Sciatic nerve (tissue), 2 donors: ENCODE results near the gene SNAP91. TPM values are rescaled to one million over a fixed set of nuclear protein-coding genes. Genes with fewer than 3 reads are reported as not detected.
"Not testable (repeated sequence)": the region's sequence is repeated elsewhere in the genome, so short reads cannot be mapped to it uniquely, and the experiment has no call there.

Experiments
- ATAC-seq: fragments of 200-7000 bp; cut with Tn5 transposase; one replicate; pipeline ENCODE4 v1.9.1; 2020; ENCODE audit warnings: mild to moderate bottlenecking, moderate library complexity
- DNase-seq: peaks from one replicate; pipeline ENCODE4 v3.0.0-alpha.2; 2020; ENCODE audit warnings: low spot score
- intact Hi-C: fragments of 100-400 bp; cut with DNase I; formaldehyde crosslinking; loops from one replicate; pipeline ENCODE4 v1.14.2; 2022
- total RNA-seq: library from RNA; stranded (reverse); fragmentation: NEBNext Ultra II Directional; extraction: Animal tissue kit (Norgen Biotek cat#: 25700); gene quantifications from one replicate; pipeline ENCODE4 v1.2.1, GENCODE V29; 2021
- donor health status: DM: no; HTN: no; CAD: no.
- donor health status: DM: no; HTN: no; CAD: no.

The SNAP91 gene
- total RNA-seq, 1 donor from 2014 or later: 2.7 TPM

DNA sequence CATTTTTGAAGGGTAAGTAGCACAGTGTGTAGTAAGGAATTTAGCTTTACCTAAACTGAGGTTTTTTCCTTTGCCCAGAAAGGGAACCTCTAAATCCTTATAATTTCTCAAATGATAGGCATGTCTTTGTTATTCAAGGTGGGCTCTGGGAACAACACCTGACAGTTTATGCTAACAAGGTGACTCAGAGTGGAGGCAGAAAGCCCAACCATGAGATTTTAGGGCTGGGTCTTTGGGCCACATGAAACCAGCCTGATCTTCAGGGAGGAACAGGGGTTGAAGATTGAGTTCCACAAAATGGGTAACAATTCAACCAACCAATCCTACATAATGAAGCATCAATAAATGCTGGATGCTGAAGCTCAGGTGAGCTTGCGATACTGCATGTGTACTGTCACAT lies 149.9 kb downstream of the SNAP91 start:
- no peak for ATAC-seq
- no peak for DNase-seq
- intact Hi-C loops: no loop called here

DNA sequence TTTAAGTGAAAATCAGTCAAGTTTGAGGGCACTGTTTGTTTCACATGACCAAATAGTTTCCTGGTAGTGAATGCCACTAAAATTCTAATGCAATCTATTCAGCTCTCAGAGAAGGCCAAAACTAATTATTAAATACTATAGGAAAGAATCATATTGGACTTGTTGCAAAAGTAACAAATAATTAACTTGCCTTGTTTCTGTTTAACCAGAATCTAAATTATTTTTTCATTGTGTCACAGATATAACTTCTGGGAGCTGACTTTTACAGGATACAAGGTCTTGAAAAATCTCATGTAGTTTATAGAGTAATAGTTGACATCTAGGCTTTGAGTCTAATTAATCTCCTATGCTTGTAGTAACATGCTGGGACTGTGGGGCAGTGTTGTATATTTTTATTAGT lies 152.0 kb downstream of the SNAP91 start:
- DNase-seq: no peak
- ATAC-seq: no peak

DNA sequence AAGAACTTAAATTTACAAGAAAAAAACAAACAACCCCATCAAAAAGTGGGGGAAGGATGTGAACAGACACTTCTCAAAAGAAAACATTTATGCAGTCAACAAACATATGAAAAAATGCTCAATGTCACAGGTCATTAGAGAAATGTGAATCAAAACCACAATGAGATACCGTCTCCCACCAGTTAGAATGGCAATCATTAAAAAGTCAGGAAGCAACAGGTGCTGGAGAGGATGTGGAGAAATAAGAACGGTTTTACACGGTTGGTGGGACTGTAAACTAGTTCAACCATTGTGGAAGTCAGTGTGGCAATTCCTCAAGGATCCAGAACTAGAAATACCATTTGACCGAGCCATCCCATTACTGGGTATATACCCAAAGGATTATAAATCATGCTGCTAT lies 157.2 kb downstream of the SNAP91 start:
- ATAC-seq, intact Hi-C loops, DNase-seq: not testable (repeated sequence)

More for the DNA sequence above, 152.0 kb downstream of the SNAP91 start:
- intact Hi-C loops: no loop called here

DNA sequence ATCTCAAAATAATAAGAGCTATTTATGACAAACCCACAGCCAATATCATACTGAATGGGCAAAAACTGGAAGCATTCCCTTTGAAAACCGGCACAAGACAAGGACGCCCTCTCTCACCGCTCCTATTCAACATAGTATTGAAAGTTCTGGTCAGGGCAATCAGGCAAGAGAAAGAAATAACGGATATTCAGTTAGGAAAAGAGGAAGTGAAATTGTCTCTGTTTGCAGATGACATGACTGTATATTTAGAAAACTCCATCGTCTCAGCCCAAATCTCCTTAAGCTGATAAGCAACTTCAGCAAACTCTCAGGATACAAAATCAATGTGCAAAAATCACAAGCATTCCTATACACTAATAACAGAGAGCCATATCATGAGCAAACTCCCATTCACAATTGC lies 158.4 kb downstream of the SNAP91 start:
- intact Hi-C loops, DNase-seq, ATAC-seq: not testable (repeated sequence)

DNA sequence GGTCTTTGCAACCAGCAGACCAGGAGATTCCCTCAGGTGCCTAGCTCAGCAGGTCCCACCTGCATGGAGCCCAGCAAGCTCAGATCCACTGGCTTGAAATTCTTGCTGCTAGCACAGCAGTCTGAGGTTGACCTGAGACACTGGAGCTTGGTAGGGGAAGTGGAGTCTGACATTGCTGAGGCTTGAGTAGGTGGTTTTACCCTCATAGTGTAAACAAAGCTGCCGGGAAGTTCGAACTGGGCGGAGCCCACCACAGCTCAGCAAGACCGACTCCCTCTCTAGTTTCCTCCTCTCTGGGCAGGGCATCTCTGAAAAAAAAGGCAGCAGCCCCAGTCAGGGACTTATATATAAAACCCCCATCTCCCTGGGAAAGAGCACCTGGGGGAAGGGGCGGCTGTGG lies 162.3 kb downstream of the SNAP91 start:
- DNase-seq: no peak
- no peak for ATAC-seq
- intact Hi-C loops: no loop called here

DNA sequence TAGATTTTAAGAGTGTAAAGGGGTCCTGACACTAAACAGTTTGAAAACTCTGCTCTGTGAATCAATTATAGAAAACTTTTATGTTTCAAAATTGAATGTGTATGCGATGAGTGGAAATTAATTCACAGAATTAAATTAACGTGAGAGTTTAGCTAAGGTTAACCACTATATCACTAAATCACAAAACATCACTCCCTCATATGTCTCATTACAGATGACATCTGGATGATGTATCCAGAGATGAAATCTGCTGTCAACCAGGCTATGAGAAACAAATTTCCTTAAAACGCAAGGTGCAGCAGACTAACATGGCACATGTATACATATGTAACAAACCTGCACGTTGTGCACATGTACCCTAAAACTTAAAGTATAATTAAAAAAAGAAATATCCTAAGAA lies 169.2 kb downstream of the SNAP91 start:
- intact Hi-C loops: no loop called here

DNA sequence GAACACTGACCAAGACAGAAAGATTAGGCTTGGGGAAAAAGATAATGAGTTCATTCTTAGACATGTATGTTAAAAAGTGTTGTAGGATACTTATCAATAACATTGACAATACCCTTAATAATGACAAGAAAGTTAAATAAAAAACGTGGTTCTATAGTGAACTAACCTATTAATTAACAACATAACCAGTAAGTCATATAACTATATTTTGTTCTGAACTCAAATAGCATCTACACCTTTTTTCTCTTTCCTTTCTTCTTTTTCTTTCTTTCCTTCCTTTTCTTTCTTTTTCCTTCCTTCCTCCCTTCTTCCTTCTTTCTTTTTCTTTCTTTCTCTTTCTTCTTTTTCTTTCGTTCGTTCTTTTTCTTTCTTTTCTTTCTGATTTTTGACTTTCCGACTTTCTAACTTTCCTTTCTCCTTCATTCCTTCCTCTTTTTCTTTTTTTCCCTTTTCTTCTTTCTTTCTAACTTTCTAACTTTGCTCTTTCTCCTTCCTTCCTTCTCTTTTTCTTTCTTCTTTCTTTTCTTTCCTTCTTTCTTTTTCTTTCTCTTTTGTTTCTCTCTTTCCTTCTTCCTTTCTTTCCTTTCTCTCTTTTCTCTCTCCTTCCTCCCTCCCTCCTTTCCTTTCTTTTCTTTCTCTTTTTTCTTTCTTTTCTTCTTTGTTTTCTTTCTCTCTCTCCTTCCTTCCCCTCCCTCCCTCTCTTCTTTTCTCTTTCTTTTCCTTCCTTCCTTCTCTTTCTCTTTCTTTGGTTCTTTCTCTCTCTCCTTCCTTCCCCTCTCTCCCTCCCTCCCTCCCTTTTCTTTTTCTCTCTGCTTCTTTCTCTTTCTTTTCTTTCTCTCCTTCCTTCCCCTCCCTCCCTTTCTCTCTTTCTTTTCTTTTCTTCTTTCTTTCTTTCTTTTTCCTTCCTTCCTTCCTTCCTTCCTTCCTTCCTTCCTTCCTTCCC lies 172.0 kb downstream of the SNAP91 start:
- DNase-seq (no peak), ATAC-seq (no peak)
- intact Hi-C loops: no loop called here

More for the DNA sequence above, 169.2 kb downstream of the SNAP91 start:
- DNase-seq: no peak
- no peak for ATAC-seq

DNA sequence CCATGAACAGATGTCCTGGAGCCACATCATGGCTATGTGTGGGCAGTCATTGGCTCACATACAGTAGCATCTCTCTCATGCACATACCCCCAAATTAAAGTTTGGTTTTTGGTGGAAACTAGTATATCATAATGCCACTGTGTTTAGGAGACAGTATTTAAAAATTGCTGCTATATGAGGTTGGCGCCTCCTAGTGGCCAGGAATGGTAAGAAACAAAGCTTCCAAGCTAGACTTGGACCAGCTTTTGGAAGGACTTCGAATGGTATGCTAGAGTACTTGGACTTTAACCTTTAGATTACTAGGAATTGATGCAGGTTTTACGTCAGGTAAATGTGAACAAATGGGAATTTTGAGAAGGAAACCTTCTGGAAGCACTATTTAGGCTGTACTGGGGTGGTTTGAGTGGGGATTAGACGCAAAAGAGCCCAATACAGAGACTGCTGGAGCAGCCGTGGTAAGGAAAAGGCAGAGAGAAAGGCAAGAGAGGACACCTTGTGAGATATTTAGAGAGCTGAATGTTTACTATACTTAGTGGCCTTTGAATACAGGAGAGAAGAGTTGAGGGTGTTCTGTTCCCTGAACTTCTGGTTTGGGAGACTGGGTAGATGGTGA lies 172.8 kb downstream of the SNAP91 start:
- DNase-seq: no peak
- intact Hi-C loops: no loop called here
- no peak for ATAC-seq

DNA sequence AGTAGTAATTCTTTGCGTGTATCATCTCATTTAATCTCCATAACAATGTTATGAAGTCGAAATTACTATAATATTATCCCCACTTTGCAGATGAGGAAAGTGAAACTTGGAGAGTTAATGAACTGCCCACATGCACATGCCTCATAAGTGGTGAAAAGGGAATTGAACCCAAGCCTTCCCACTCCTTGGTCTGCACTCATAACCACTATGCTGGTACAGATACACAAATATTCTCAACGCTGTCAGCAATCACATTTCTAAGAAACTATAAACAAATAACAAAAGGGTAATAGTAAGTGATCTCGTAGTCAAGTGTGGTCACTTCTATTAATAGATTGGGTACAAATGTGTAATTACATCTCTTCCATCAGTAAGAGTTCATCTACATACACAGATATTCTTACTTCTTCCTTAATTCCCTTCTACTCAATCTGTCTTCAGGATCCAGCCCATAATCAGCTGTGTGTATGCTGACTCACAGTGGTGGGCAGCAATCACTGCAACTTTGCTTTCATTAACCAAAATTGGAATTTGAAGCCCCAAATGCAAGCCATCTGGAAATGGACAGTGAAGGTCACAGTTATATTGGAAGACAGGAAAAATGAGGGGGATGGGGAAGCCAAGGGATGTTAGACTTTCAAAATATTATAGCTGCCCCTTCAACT lies 190.0 kb downstream of the SNAP91 start:
- ATAC-seq (no peak), DNase-seq (no peak)
- intact Hi-C loops: no loop called here

DNA sequence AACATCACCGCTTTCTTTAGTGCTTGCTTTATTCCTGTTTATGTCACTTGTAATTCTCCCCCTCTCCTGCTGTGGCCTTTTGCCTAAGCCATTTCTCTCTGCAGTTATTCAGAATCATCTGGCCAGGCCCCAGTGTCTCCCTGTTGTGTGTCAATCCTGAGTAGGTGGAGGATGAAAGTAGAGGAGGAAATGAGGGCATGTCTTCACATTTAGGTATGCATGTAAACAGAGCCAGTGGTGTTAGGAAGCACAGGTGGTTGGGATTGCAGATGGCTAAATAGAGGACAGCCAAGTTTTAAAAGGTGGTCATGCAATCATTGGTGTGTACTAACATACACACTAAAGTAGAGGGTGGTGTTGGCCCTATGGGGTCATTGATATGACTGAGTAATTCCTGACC lies 191.4 kb downstream of the SNAP91 start:
- ATAC-seq (no peak), DNase-seq (no peak)
- intact Hi-C loops: no loop called here

DNA sequence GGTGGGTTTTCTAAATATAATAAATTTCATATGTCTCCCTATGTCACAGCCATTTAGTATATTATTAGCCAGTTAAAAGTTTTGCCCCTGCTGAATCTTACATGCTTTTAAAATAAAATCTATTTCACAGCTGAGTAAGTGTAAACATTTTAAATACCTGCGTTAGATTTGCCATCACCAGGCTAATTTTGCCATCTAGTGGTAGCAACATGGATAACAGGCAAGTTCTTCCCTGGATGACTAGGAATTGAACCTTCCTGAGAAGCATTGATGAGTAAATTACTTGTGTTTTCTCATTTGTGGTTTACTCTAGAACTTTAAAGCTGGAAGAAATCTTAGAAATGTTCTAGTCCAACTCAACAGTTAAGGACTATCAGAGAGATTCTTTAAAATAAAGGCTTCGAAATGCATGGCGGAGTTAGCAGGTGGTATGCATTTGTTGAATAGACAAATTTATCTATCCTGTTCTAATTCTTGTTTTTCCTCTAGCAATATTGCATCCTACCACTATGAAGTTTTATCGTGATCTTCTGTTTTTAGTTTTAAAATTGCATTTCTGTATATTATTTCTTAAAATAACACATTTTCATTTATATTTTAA lies 193.9 kb downstream of the SNAP91 start:
- no peak for ATAC-seq
- no peak for DNase-seq
- intact Hi-C loops: loop anchor here (5.0 kb wide), 2 partner anchors 98 to 298 kb away; no protein-coding TSS in a partner anchor

DNA sequence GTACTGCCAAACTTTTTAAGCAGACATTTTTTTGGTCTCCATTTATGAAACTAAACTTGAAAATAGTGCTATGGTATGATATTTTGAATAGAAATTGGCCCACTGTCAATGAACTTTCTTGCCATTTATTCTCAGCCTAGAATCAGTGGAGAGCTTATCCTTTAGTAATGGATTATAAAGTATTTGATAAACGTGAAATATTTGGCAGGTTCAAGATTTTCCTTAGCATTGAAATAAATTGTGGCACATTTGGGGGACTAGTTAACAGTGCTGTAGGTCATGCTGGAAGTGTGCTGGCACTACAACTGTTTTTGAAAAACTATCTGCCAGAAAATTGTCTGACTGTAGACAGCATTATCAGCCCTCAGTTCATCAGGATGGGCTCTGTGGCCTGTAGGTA lies 194.4 kb downstream of the SNAP91 start:
- DNase-seq: no peak
- intact Hi-C loops: loop anchor here (5.0 kb wide), 2 partner anchors 97 to 297 kb away; no protein-coding TSS in a partner anchor

DNA sequence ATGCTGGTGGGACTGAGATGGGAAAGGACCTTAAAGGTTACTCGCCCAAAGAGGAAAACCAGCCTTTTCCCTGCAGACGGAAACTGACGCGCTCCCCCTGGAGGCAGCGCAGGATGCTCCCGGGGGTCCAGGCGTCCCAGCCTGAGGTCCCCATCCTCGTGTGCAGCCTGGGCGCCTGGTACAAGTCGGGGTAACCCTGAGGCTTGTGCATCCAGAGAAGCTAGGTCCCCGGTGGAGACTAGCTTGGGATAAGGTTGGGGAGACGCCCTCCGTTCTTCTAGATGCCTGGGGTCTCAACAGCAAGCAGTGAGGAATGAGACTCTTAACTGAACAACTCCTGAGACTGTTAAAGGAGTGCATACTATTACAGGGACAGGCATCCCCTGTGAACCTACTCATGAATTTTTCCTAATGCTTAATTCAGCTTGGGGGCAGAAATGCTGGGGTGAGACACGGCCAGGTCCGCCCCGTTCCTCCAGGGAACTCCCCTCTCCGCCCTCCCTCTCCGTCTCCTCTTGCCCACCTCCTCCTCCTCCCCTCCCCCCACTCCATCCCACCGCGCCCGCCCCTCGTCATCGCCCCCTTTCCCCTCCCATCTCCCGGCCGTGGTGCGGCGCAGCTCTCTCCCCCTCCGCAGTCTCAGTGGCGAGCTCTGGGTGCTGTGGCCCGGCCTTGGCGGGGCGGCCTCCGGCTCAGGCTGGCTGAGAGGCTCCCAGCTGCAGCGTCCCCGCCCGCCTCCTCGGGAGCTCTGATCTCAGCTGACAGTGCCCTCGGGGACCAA lies 196.8 kb downstream of the SNAP91 start, which contains the start of gene PRSS35:
TSS of gene PRSS35 (plus strand) at position 634 of the 781 bp plus-strand sequence. CDS start 10,908 bp downstream, outside the sequence.
- peak; percentile 93 for ATAC-seq
- DNase-seq: peak; percentile 80
- intact Hi-C loops: loop anchor here (5.0 kb wide), 2 partner anchors 95 to 295 kb away; no protein-coding TSS in a partner anchor

More for the DNA sequence above, 194.4 kb downstream of the SNAP91 start:
- ATAC-seq: no peak

DNA sequence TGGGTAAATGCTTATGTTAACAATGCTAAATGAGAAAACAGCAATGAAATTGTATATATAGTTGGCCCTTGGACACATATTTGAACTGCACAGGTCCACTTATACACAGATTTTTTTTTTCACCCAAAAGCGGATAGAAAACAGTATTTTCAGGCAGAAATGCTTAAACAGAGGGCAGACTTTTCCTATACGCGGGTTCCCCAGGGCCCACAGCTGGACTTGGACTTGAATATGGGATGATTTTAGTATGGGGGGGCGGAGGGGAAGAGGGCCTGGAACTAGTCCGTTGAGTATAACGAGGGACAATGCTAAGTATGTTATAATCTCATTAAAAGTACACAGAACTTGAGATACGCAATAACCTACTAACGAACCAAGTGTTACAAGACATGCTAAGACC lies 197.6 kb downstream of the SNAP91 start:
- intact Hi-C loops: loop anchor here (5.0 kb wide), 2 partner anchors 94 to 294 kb away; no protein-coding TSS in a partner anchor
- ATAC-seq: no peak

DNA sequence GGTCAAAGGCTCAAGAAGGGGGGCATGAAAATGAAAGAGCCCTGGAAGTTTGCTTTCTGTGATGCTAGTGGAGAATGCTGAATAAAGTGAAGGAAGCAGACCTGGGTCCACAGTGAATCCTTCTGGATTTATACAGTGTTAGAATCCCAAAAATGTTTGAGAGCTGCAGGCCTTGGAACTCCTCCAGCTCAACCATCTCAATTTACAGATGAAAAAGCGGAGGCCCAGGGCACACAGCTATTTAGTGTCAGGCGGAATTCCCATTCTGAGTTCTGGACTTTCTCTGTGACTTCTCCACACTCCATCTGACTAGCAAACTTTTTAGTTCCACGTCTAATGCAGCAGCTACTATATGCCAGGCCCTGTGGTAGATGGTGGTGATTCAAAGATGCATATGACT lies 198.1 kb downstream of the SNAP91 start:
- no peak for ATAC-seq
- DNase-seq: no peak
- intact Hi-C loops: loop anchor here (5.0 kb wide), 2 partner anchors 93 to 293 kb away; no protein-coding TSS in a partner anchor

More for the DNA sequence above, 197.6 kb downstream of the SNAP91 start:
- no peak for DNase-seq

DNA sequence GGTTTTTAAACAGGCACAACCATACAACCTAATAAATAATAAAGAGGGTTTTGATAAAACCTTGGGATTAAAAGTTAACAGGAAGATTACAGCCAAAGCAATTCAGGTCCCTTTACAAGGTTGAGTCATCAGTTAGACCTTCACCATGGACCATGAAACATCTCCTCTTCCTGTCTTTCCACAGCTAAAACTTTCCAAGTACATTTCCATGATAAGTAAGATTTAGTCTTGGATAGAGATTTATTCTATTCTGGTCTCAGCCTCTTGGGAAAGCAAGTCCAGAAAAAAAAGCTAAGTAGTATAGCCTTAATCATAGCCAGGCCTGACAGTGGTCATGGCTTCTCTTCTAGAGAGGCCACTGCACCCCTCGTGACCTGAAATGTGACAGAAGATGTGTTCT lies 199.5 kb downstream of the SNAP91 start:
- DNase-seq (no peak), ATAC-seq (no peak)
- intact Hi-C loops: no loop called here

DNA sequence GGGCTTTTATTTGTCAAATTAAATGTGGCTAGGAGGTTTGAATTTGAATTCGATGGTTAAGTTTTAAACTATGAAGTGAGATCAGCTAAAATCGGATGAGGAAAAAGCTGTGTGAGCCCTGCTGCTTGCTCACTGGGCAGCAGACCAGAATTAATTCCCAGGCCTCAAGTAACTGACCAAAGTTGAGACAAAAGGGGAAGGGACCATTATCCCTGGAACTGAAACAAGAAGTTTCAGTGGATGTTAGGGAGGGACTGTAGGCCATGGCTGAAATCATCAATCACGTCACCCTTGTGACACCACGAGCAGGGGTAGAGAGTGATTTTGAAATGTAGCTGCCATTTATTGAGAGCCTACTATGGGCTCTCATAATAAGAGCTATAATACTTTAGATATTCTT lies 203.5 kb downstream of the SNAP91 start:
- ATAC-seq (peak; percentile 90), DNase-seq (no peak)
- intact Hi-C loops: no loop called here
